HL-60/S4 treated with phorbol 12-myristate 13-acetate at 8.2 ng/mL for 4 days and 3 days (cell line): ENCODE measurements around the gene EMC6.

Experiments used
- in situ Hi-C: fragments of 300-500 bp; cut with MboI; formaldehyde crosslinking; loops from 2 replicates; pipeline ENCODE4 v1.15.0; 2022; ENCODE audit warnings: low sequenced_read_pairs

EMC6 gene

GRCh38 chr17:3655766-3656165 is 12.8 kb upstream of the EMC6 start:
- in situ Hi-C loops = no loop called here

DNA sequence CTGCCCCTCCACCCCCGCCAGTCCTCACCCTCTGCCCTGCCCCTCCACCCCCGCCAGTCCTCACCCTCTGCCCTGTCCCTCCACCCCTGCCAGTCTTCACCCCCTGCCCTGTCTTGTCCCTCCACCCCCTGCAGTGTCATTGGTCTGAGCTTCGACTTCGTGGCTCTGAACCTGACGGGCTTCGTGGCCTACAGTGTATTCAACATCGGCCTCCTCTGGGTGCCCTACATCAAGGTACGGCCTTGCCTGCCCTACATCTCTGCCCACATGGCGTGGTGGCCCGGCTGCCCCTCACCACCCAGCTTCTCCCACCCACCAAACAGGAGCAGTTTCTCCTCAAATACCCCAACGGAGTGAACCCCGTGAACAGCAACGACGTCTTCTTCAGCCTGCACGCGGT is 12.3 kb upstream of the EMC6 start:
- in situ Hi-C loops = no loop called here

GRCh38 chr17:3656755-3657587 is 11.6 kb upstream of the EMC6 start:
- in situ Hi-C loops = no loop called here

DNA sequence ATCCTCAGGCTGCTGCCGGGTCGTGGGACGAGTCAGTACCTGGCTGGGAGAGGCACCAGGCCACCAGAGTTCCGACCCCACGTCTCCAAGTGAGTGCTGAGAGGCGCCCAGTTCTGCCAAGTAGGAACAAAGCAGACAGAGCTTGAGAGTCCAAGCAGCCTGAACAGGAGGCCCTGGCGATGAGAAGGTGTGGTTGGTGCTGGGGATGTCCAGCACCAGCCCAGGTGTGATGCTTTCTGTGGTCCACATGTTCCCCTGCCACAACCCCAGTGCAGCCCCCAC is 11.1 kb upstream of the EMC6 start:
- in situ Hi-C loops = no loop called here

DNA sequence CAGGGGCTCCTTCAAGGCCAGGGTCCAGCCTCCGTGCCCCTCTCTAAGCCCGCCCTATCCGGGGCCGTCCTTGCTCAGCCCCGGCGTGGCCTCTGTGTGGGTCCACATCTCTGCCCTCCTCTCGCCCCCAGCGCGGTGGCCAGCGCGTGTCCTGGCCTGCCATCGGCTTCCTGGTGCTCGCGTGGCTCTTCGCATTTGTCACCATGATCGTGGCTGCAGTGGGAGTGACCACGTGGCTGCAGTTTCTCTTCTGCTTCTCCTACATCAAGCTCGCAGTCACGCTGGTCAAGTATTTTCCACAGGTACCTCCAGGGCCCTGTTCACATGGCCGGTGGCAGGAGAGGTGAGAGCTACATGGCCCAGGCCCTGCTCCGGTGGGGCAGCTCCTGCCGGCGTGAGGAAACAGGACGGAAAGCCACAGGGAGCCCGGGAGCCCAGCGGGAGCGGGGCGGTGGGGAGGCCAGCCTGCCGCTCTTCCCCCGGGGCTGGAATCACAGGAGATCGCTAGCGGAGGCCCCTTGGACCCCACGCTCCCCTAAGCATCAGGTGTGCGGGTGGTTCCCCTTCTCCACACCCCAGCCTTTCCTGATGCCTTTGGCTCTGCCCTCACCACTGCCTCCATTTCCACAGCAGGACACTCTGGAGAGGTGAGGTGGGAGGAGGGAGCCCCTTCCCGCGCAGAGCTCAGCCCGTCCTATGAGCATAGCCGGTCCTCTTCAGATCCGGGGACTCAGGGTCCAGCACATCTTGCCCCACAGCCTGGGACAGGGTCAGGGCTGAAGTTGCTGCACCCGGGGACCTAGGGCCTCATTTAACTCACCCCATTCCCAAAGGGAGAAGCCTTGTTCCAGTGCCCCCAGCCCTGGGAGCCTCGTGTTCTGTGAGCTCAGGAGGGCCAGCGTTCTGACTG is 10.5 kb upstream of the EMC6 start:
- in situ Hi-C loops = no loop called here

DNA sequence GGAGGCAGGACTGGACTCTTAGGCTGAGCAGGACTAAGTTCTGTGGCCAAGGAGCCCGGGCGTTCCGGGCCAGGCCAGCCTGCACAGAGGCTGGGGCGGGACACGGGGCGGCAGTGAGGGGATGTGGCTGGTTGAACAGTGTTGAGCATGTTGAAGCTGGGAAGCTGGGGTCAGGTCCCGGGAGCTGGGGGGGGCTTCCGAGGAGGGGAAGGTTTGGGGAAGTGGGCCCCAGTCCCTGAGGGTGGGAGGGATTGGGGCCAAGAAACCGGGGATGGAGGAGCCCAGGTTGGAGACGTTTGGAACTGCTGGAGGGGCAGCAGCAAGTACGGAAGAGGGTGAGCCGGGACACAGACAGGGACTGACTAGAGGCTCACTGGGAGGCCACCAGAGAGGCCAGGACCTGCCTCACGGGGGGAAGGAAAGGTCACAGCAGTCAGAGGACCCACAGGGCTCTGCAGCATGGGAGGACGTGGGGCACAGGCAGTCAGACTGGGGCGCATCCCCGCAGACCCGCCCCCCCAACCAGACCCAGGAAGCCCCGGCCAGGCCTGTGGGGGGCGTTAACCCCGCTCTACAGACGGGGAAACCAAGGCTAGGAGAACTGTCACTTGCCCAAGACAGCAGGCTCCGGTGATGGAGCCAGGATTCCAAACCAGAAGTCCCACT is 9.7 kb upstream of the EMC6 start:
- in situ Hi-C loops = no loop called here

DNA sequence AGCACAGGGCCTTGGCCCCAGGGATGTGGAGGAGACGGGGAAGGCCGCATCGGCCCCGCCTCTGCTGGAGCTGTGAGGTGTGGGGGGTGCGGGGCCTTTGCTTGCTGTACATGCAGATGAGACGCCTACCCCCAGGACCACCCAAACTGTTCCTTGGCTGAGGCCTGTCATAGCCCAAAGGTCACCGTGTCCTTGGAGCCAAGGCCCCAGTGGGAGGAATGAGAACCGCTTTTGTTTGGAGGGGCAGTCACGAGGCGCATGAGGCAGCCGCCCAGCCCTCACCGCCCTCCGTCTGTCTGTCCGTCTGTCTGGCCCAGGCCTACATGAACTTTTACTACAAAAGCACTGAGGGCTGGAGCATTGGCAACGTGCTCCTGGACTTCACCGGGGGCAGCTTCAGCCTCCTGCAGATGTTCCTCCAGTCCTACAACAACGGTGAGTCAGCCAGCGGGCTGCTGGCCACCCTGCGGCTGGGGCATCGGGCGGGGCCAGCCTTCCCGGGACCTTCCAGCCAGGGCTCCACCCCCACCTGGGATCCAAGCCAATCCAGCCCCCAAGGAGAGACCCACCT is 9.0 kb upstream of the EMC6 start:
- in situ Hi-C loops = no loop called here

DNA sequence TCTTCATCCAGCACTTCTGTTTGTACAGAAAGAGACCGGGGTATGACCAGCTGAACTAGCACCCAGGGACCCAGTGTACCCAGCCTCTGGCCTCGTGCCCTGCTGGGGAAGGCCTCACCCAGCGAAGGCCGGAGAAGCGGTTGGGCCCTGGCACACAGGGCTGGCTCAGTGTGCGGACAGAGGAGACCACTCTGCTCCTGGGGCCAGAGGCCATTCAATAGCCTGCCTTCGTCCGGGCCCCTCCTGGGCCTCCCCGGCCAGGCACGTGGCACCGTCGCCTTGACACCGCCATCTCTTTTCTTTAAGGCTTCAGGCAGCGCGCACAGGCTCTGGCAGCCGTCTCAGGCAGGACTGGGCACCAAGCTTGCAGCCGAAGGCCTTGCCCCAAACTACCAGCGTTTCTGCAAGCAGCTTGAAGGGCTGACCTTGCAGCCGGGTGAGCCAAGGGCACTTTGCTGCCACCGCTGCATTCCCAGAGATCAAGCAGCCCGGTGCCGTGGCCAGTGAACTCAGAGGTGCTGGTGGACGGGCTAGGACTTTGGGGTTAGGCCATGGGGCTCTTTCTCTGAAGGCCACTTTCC is 8.2 kb upstream of the EMC6 start:
- in situ Hi-C loops = no loop called here

- in situ Hi-C loops = no loop called here
Measured at GRCh38 chr17:3663102-3664011, 5.3 kb upstream of the EMC6 start.

DNA sequence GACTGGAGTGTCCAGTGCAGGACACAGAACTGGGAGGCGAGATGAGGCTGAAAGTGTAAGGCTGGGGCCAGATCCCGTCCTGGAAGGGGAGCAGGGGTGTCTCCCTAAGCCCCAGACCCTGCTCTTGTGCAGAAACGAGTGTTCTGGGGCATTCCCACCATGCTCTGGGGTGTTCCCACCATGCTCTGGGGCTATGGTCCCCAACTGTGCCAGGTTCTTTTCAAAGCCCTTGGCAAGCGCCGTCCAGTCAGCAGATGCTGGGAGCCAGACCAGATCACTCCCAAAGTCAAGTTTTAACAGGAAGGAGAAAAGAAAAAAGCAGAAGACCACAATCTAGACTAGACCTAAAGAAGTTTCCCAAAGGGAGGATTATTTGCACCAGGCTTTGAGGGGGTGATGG is 2.8 kb upstream of the EMC6 start:
- in situ Hi-C loops = no loop called here

DNA sequence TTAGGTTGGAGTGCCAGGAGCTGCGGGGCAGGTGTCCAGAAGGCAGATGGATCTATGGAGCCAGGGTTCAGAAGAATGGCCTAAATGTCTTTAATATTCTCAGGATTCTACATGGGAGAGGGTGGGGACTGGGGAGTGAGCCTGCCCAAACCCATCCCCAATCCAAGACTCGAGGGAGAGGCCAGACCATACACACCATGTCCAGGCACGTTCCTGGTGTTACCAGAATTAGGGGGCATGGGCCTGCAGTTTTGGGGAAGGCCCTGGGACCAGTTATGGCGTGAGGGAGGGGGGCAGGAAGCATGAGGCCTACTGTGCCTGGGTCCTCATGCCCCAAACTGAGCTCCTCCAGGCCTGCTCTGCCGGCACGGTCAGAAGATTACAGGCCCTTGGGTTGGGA is 2.1 kb upstream of the EMC6 start:
- in situ Hi-C loops = no loop called here

- in situ Hi-C loops = no loop called here
Measured at GRCh38 chr17:3667366-3668278, 990 bp upstream of the EMC6 start.

GRCh38 chr17:3669085-3669347 is 404 bp downstream of the EMC6 start:
- in situ Hi-C loops = no loop called here

GRCh38 chr17:3669548-3669947 is 936 bp downstream of the EMC6 start:
- in situ Hi-C loops = no loop called here

DNA sequence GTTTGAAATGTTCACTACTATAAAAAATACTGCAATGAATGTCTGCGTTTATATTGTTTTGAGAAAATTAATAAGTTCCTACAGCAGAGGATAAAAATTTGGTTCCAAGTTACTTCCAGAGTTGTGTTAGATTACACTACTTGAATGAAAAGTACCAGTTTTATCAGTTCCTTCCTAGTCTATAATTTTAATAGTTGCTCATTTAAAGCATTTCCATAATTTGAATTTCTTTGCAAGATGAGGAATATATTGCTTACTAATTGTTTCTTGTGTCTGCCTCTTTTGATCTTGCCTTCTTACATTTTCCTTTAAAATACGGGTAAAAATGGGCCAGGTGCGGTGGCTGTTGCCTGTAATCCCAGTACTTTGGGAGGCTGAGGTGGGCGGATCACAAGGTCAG is 4.0 kb downstream of the EMC6 start:
- in situ Hi-C loops = no loop called here

DNA sequence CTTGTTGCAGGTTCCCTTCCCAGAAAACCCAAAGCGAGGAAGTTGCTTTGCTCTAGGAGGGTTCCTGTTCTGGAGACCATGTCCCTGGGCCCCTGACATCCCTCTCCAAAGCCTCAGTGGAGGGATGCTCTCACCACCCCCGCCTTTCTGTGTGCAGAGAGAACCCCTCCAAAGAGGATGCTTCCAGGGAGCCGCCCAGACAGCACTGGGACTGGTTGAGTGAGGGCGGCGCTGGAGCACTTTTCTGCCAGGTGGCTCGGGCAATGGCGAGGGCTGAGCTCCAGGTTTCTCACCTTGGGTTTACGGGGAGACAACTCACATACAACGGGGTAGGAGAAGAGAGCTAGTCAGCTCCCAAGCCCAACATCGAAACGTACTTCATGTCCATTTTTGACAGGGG is 7.3 kb downstream of the EMC6 start:
- in situ Hi-C loops = no loop called here

GRCh38 chr17:3678095-3678820 is 9.6 kb downstream of the EMC6 start:
- in situ Hi-C loops = no loop called here

GRCh38 chr17:3678821-3679530 is 10.4 kb downstream of the EMC6 start:
- in situ Hi-C loops = no loop called here
